Skeletal muscle tissue (tissue), 4 donors: ENCODE measurements around the gene ANKRD65. TPM values are rescaled to one million over a fixed set of nuclear protein-coding genes. Genes with fewer than 3 reads are reported as not detected.
"Not testable (repeated sequence)": the region's sequence is repeated elsewhere in the genome, so short reads cannot be mapped to it uniquely, and the experiment has no call there.

ENCODE experiments used
- H3K27ac ChIP-seq: one replicate; pipeline ENCODE4 v1.7.0; 2013; ENCODE audit warnings: mild to moderate bottlenecking, low read depth, low read length, inconsistent platforms
- H3K27me3 ChIP-seq, 3 donors: one replicate each; pipeline ENCODE4 v1.7.0; 2013; ENCODE audit warnings: low read length in 3 of 3; ENCODE audit not compliant: control insufficient read depth in 3 of 3, insufficient read depth in 3 of 3
- H3K36me3 ChIP-seq, 3 donors: one replicate each; pipeline ENCODE4 v1.7.0; 2013; ENCODE audit warnings: low read length in 3 of 3; ENCODE audit not compliant: control insufficient read depth in 3 of 3, insufficient read depth in 3 of 3
- H3K4me1 ChIP-seq, 3 donors: one replicate each; pipeline ENCODE4 v1.7.0; 2013; ENCODE audit warnings: low read length in 3 of 3, mild to moderate bottlenecking in 3 of 3; ENCODE audit not compliant: control insufficient read depth in 3 of 3, insufficient read depth in 3 of 3
- H3K4me3 ChIP-seq, 3 donors: one replicate each; pipeline ENCODE4 v1.7.0; 2013; ENCODE audit warnings: low read length in 3 of 3
- H3K9ac ChIP-seq, 3 donors: one replicate each; pipeline ENCODE4 v1.7.0; 2013; ENCODE audit warnings: low read length in 3 of 3, mild to moderate bottlenecking in 3 of 3, moderate library complexity in 2 of 3, low read depth in 1 of 3
- H3K9me3 ChIP-seq, 3 donors: one replicate each; pipeline ENCODE4 v1.7.0; 2013; ENCODE audit warnings: low read length in 3 of 3; ENCODE audit not compliant: control insufficient read depth in 3 of 3
- total RNA-seq: library from RNA; depleted of rRNA; stranded (reverse); fragments of >200 nt; gene quantifications from one replicate; pipeline ENCODE4 v1.2.3, GENCODE V29; 2014
- donor health status: Osteomylitis.

Gene ANKRD65
- total RNA-seq: 5.7 TPM

- Histone ChIP-seq H3K9ac (peak within 1 kb of the TSS in 1 of 3 donors; percentile 68), H3K36me3 (no peaks in the 10 kb centered on the region), H3K27me3 (peaks cover 0 to 13% (median 0%) of the 10 kb centered on the region in 3 donors), H3K9me3 (no peaks in the 10 kb centered on the region), H3K27ac (no peak within 1 kb of the TSS), H3K4me1 (peaks cover 0 to 5% (median 2%) of the 10 kb centered on the region in 3 donors), H3K4me3 (peak within 1 kb of the TSS in 2 of 3 donors; percentile 20 to 49)
Measured at GRCh38 chr1:1421147-1421906, at the start of gene ANKRD65. Gene ANKRD65, minus strand, starts transcription at chr1:1421276. Its CDS starts 271 bp downstream, at chr1:1421005.

GRCh38 chr1:1468196-1468985, 47.3 kb upstream of the ANKRD65 start:
- not testable (repeated sequence) for H3K9ac ChIP-seq

DNA sequence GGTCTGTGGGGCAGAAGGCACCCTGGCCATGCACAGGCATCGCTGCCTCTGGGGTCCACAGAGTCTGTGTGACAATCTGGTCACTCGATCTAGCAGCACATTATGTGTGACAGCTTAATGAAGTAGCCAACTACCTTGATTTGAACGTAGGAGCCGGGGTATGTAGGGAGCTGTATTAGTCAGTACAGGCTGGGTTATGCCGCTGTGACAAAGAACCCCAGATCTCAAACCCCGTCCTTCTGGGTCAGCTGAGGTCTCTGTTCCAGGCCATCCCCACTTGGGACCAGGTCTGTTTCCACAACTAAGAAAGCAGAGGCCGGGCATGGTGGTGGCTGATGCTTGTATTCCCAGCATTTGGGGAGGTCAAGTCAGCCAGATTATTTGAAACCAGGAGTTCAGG, 42.2 kb upstream of the ANKRD65 start:
- peaks cover 0 to 13% (median 10%) of the 10 kb centered on the region in 3 donors for H3K27me3 ChIP-seq
- peaks cover 0 to 3% (median 0%) of the 10 kb centered on the region in 3 donors for H3K4me1 ChIP-seq
- H3K4me3 ChIP-seq: no peak overlapping the region
- H3K9ac ChIP-seq: no peak overlapping the region
- no peaks in the 10 kb centered on the region for H3K36me3 ChIP-seq
- H3K27ac ChIP-seq: no peak overlapping the region
- H3K9me3 ChIP-seq: no peaks in the 10 kb centered on the region

More at GRCh38 chr1:1468196-1468985, 47.3 kb upstream of the ANKRD65 start:
- H3K4me1 ChIP-seq: peaks cover 11 to 19% (median 11%) of the 10 kb centered on the region in 3 donors
- not testable (repeated sequence) for H3K4me3 ChIP-seq, H3K9me3 ChIP-seq, H3K27ac ChIP-seq, H3K27me3 ChIP-seq, H3K36me3 ChIP-seq

GRCh38 chr1:1462318-1462966, 41.4 kb upstream of the ANKRD65 start:
- H3K9me3 ChIP-seq: no peaks in the 10 kb centered on the region
- peaks cover 0 to 3% (median 0%) of the 10 kb centered on the region in 3 donors for H3K4me1 ChIP-seq
- H3K9ac ChIP-seq: no peak overlapping the region
- H3K27ac ChIP-seq: no peak overlapping the region
- peaks cover 0 to 13% (median 10%) of the 10 kb centered on the region in 3 donors for H3K27me3 ChIP-seq
- no peaks in the 10 kb centered on the region for H3K36me3 ChIP-seq
- H3K4me3 ChIP-seq: no peak overlapping the region

- no peak overlapping the region for H3K27ac ChIP-seq
- H3K36me3 ChIP-seq: no peaks in the 10 kb centered on the region
- H3K4me3 ChIP-seq: no peak overlapping the region
- no peaks in the 10 kb centered on the region for H3K9me3 ChIP-seq
- H3K4me1 ChIP-seq: peaks cover 0 to 3% (median 0%) of the 10 kb centered on the region in 3 donors
- peaks cover 0 to 15% (median 10%) of the 10 kb centered on the region in 3 donors for H3K27me3 ChIP-seq
- H3K9ac ChIP-seq: no peak overlapping the region
Measured at GRCh38 chr1:1461721-1462317, 40.7 kb upstream of the ANKRD65 start.

- peaks cover 0 to 16% (median 10%) of the 10 kb centered on the region in 3 donors for H3K27me3 ChIP-seq
- H3K9me3 ChIP-seq: no peaks in the 10 kb centered on the region
- H3K4me1 ChIP-seq: peaks cover 0 to 3% (median 0%) of the 10 kb centered on the region in 3 donors
- no peak overlapping the region for H3K9ac ChIP-seq
- no peaks in the 10 kb centered on the region for H3K36me3 ChIP-seq
- H3K27ac ChIP-seq: no peak overlapping the region
- H3K4me3 ChIP-seq: no peak overlapping the region
Measured at GRCh38 chr1:1460540-1461130, 39.6 kb upstream of the ANKRD65 start.

GRCh38 chr1:1459711-1460110, 38.6 kb upstream of the ANKRD65 start:
- H3K9me3 ChIP-seq, H3K36me3 ChIP-seq, H3K9ac ChIP-seq, H3K4me1 ChIP-seq, H3K27ac ChIP-seq, H3K4me3 ChIP-seq: not testable (repeated sequence)
- H3K27me3 ChIP-seq: peaks cover 0 to 16% (median 10%) of the 10 kb centered on the region in 3 donors

GRCh38 chr1:1459156-1459555, 38.1 kb upstream of the ANKRD65 start:
- not testable (repeated sequence) for H3K9ac ChIP-seq, H3K36me3 ChIP-seq, H3K4me1 ChIP-seq, H3K4me3 ChIP-seq, H3K27ac ChIP-seq, H3K9me3 ChIP-seq
- peaks cover 0 to 16% (median 10%) of the 10 kb centered on the region in 3 donors for H3K27me3 ChIP-seq

- H3K4me1 ChIP-seq, H3K4me3 ChIP-seq, H3K27ac ChIP-seq, H3K9me3 ChIP-seq, H3K9ac ChIP-seq, H3K36me3 ChIP-seq: not testable (repeated sequence)
- H3K27me3 ChIP-seq: peaks cover 0 to 15% (median 2%) of the 10 kb centered on the region in 3 donors
Measured at GRCh38 chr1:1456683-1457255, 35.7 kb upstream of the ANKRD65 start.
